ENCODE data around the gene PRIMPOL.
"Not testable (repeated sequence)": the region's sequence is repeated elsewhere in the genome, so short reads cannot be mapped to it uniquely, and the experiment has no call there.

PRIMPOL gene

DNA sequence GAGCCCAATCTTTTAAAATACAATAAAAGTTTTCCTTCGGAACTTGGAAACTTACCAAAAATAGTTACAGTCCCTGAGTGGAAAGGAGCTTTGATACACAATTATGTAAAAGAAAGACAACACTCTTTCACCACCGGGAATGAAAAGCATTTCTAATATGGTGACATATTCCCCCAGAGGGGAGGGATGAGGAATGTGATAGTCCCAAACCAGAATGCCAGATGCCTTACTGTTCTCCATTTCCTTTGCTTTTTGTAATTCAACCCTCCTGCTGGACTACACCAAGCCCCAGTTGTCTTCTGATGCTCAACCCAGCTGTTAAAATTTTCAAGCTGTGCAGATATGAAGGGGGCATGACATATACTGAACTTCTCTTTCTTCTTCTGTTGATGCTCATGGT is 4.1 kb downstream of the PRIMPOL start:
- Histone ChIP-seq H3K4me3 (ENCODE audit: low read length) (no peak overlapping the region), H3K36me3 (ENCODE audit: insufficient read depth, low read depth, low read length) (no peaks in the 10 kb centered on the region), H3K27ac (ENCODE audit: low read length) (no peak overlapping the region), H3K9me3 (ENCODE audit: insufficient read depth, low read depth, low read length) (no peaks in the 10 kb centered on the region), H3K4me1 (ENCODE audit: insufficient read depth, low read length) (peaks cover 27% of the 10 kb centered on the region), H3K9ac (ENCODE audit: low read depth, low read length) (no peak overlapping the region), H3K27me3 (ENCODE audit: insufficient read depth, low read length) (no peaks in the 10 kb centered on the region)

DNA sequence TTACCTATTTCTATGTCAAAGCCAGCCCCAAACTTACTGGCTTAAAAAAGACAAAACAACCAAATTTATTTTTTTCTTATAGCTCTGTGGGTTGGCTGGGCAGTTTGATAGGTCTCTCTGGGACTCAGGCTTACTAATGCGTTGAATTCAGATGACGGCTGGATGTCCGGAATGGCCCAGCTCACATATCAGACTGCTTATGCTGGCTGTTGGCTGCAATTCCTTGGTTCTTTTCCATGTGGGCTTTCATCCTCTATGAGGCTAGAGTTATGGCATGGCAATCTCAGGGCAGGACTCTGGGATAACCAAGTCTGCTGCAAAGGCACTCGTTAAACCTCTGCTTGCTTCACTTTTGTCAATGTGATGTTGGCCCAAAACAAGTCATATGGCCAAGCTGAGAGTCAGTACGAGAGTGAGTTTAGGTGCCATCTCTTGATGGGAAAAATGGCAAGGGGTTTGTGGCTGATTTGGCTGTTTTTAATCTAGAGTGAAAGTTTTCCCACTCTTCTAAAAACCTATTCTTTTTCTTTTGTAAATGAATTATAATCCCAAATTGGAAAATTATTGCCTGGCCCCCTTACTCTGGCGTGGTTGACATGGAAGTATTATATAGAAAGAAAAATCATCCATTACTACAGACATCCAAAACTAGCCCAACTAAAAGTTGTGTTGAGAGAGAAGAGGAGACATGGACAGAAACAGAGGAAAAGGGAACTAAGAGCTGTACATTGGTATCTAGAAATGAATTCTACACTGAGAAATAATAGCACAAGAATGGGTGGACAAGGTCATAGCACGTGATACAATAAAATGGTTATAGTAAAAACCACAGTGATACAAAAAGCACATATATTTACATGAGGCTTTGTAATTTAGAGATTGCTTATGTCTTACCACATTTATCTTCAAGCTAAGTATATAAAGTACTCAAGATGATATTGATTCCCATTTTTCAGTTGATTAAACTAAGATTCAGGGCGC is 6.6 kb downstream of the PRIMPOL start:
- H3K27me3 ChIP-seq (ENCODE audit: insufficient read depth, low read length), result no peaks in the 10 kb centered on the region
- no peaks in the 10 kb centered on the region for H3K36me3 ChIP-seq (ENCODE audit: insufficient read depth, low read depth, low read length)
- no peak overlapping the region for H3K4me3 ChIP-seq (ENCODE audit: low read length)
- peaks cover 17% of the 10 kb centered on the region for H3K4me1 ChIP-seq (ENCODE audit: insufficient read depth, low read length)
- H3K27ac ChIP-seq (ENCODE audit: low read length), result no peak overlapping the region
- H3K9ac ChIP-seq (ENCODE audit: low read depth, low read length), result no peak overlapping the region
- no peaks in the 10 kb centered on the region for H3K9me3 ChIP-seq (ENCODE audit: insufficient read depth, low read depth, low read length)

DNA sequence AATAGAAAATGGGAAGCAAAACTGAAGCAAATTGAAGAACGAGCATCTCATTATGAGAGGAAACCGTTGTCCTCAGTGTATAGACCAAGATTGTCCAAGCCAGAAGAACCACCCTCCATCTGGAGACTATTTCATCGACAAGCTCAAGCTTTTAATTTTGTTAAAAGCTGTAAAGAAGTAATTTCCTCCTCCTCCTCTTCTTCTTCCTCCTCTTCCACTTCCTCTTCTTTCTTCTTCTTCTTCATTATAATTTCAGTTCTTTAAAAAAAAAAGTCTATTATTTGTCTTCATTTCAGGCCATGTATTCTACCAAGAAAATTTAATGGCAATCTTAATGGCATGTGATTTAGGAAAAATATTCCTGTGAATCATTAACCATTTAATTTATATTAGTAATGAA is 7.6 kb downstream of the PRIMPOL start:
- Histone ChIP-seq H3K4me1 (ENCODE audit: insufficient read depth, low read length) (peaks cover 11% of the 10 kb centered on the region), H3K9me3 (ENCODE audit: insufficient read depth, low read depth, low read length) (no peaks in the 10 kb centered on the region), H3K27me3 (ENCODE audit: insufficient read depth, low read length) (no peaks in the 10 kb centered on the region), H3K36me3 (ENCODE audit: insufficient read depth, low read depth, low read length) (no peaks in the 10 kb centered on the region), H3K9ac (ENCODE audit: low read depth, low read length) (no peak overlapping the region), H3K4me3 (ENCODE audit: low read length) (no peak overlapping the region), H3K27ac (ENCODE audit: low read length) (no peak overlapping the region)

DNA sequence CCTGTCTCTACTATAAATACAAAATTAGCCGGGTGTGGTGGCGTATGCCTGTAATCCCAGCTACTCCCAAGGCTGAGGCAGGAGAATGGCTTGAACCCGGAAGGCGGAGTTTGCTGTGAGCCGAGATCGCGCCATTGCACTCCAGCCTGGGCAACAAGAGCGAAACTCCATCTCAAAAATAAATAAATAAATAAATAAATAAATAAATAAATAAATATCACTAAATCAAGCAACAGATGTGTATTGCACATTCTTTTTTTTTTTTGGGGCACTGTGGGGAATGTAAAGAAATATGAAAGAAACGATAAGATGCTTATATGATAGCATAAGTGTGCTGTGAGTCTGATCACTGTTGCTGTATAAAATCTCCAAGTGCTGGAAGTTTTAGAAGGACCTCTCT is 8.3 kb downstream of the PRIMPOL start:
- H3K27ac ChIP-seq (ENCODE audit: low read length); H3K4me1 ChIP-seq (ENCODE audit: insufficient read depth, low read length); H3K9me3 ChIP-seq (ENCODE audit: insufficient read depth, low read depth, low read length); H3K4me3 ChIP-seq (ENCODE audit: low read length); H3K36me3 ChIP-seq (ENCODE audit: insufficient read depth, low read depth, low read length); H3K27me3 ChIP-seq (ENCODE audit: insufficient read depth, low read length); H3K9ac ChIP-seq (ENCODE audit: low read depth, low read length): not testable (repeated sequence)

DNA sequence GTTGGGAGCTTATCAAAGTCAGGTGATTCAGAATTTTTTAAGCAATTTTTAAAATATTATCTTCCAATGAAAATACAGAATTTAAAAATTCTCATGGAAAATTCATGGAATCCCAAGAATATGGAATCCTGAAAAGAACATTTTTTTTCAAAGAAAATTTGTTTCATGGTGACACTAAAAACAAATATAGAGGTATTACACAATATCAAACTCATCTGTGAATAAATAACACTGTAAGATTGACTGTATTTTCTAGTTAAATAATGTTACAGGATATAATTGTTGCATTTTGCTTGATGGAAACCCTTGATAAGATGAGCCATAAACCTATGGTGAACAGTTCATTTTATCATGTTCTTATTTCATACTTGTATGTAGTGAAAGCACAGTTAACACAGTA is 11.4 kb downstream of the PRIMPOL start:
- no peak overlapping the region for H3K9ac ChIP-seq (ENCODE audit: low read depth, low read length)
- H3K4me3 ChIP-seq (ENCODE audit: low read length), result no peak overlapping the region
- H3K36me3 ChIP-seq (ENCODE audit: insufficient read depth, low read depth, low read length), result no peaks in the 10 kb centered on the region

DNA sequence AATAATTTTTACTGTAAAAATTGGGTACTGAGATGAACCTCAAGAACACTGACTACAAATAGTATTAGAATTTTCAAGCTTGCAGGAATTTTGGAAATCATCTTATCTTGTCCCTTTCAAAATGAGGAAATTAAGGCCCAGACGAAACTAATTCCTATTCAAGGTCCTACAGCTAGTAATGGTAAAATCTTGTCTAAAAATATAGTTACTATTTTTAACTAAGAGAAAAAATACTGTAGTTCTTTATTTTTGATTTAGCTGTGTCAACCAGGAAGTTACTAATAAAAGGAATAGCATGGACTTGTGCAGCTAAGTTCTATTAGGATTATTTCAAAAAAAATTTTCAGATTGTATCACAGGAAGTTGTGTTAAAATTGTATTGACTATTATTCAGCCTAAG is 12.7 kb downstream of the PRIMPOL start:
- Histone ChIP-seq H3K4me1 (ENCODE audit: insufficient read depth, low read length) (0 out of 2 replicates have a peak, but pooled peaks cover 3% of the 10 kb centered on the region), H3K9ac (ENCODE audit: low read depth, low read length) (no peak overlapping the region), H3K27ac (ENCODE audit: low read length) (no peak overlapping the region), H3K4me3 (ENCODE audit: low read length) (no peak overlapping the region), H3K27me3 (ENCODE audit: insufficient read depth, low read length) (no peaks in the 10 kb centered on the region), H3K36me3 (ENCODE audit: insufficient read depth, low read depth, low read length) (no peaks in the 10 kb centered on the region), H3K9me3 (ENCODE audit: insufficient read depth, low read depth, low read length) (no peaks in the 10 kb centered on the region)

More for the DNA sequence above, 11.4 kb downstream of the PRIMPOL start:
- Histone ChIP-seq H3K9me3 (ENCODE audit: insufficient read depth, low read depth, low read length) (no peaks in the 10 kb centered on the region), H3K27ac (ENCODE audit: low read length) (no peak overlapping the region), H3K4me1 (ENCODE audit: insufficient read depth, low read length) (0 out of 2 replicates have a peak, but pooled peaks cover 3% of the 10 kb centered on the region), H3K27me3 (ENCODE audit: insufficient read depth, low read length) (no peaks in the 10 kb centered on the region)

DNA sequence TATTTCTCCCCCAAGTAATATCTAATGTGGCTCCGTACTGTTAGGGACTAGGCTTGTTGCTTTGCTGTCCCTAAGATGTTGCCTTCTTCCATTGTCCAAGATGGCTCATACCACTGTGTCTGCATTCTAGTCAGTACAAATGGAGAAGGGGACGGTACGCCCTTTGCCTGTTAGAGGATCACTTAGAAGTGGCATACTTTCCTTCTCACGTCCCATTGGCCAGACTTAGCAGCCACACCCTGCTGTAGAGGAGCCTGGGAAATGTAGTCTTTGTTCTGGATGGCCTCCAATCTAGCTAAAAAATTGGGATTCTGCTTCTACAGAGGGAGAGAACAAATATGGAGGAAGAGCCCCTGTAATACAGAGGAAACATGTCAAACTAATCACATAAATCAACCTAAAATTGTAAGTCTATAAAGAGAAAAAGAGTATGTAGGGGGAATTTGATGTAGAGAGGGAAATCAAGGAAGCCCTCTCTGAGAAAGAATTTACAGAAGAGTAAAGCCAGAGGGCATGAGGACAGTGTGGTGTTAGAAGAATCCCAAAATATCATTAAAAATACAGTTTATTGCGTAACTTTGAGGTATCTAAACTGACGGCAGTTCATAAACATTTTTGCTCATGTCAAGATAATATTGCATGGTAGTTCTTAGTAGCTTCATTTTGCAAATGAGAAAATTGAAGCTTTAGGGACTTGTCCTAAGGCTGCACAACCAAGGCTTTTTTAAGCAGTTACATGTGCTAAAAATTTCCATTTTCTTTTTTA is 15.1 kb downstream of the PRIMPOL start:
- no peak overlapping the region for H3K27ac ChIP-seq (ENCODE audit: low read length)
- H3K27me3 ChIP-seq (ENCODE audit: insufficient read depth, low read length), result no peaks in the 10 kb centered on the region
- 0 out of 2 replicates have a peak, but pooled peaks cover 3% of the 10 kb centered on the region for H3K4me1 ChIP-seq (ENCODE audit: insufficient read depth, low read length)
- no peaks in the 10 kb centered on the region for H3K36me3 ChIP-seq (ENCODE audit: insufficient read depth, low read depth, low read length)
- H3K9me3 ChIP-seq (ENCODE audit: insufficient read depth, low read depth, low read length), result no peaks in the 10 kb centered on the region
- no peak overlapping the region for H3K4me3 ChIP-seq (ENCODE audit: low read length)
- H3K9ac ChIP-seq (ENCODE audit: low read depth, low read length), result no peak overlapping the region

DNA sequence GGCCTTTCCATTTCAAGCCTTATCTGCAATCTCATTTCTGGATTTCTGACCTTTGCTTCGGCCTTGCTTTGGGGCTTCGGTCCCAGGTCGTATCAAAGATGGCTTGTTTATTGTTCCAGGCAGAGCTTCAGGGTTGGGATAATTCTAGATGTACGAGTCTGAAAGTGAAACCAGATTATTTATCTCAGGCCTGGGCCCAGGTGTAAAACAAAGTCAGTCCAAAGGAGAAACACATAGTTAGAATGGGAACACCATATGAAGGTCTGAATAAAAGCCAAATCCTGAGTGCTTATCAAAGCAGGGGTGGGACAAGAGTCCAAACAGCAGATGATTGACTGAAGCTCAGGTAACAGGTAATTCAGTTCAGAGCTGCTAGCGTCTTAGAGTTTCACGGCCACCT is 17.1 kb downstream of the PRIMPOL start:
- Histone ChIP-seq H3K9ac (ENCODE audit: low read depth, low read length) (no peak overlapping the region), H3K4me1 (ENCODE audit: insufficient read depth, low read length) (0 out of 2 replicates have a peak, but pooled peaks cover 3% of the 10 kb centered on the region), H3K4me3 (ENCODE audit: low read length) (no peak overlapping the region), H3K9me3 (ENCODE audit: insufficient read depth, low read depth, low read length) (no peaks in the 10 kb centered on the region), H3K36me3 (ENCODE audit: insufficient read depth, low read depth, low read length) (no peaks in the 10 kb centered on the region), H3K27ac (ENCODE audit: low read length) (no peak overlapping the region), H3K27me3 (ENCODE audit: insufficient read depth, low read length) (no peaks in the 10 kb centered on the region)

DNA sequence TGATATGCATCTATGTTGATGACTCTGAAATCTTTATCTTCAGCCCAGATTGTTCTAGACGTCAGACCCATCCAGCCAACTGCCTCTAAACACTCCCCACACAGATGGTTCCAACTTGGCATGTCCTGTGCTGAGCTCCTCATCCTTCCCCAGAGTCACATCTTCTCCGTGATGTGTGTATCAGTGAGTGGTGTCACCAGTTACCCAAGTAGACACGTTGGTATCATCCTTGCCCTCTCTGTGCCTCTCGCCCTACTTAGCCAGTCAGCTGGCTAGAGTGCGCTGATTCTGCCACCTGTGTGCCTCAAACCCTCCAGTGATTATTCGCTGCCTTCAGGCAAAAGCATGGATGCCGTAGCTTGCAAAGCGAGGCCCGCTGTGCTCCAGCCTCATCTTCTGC is 18.6 kb downstream of the PRIMPOL start:
- H3K9ac ChIP-seq (ENCODE audit: low read depth, low read length), result no peak overlapping the region

DNA sequence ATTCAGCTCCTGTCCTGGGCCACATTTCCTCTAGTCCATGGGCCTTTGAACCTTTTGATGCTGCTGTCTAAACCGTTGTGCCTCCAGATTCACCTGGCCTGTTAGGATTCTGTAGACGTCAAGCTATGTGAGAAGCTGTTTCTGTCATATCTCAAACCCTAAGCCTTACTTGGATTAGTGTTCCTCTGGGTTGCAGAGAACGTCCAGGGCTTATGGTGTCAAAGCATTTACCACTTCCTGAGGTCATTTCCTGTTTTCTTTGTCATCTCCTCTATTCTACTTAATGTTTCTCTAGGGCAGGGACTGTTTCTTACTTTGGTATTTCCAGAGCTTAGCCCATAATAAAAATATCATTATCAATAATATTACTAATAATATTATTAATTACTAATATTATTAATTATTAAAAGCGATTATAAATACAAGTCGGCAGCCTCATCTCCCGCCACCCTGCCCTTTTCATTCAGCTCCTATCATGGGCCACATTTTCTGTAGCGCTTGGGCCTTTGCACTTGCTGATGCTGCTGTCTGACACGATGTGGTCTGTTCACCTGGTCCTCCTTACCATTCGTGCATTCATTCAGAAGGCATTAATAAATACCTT is 19.1 kb downstream of the PRIMPOL start:
- no peaks in the 10 kb centered on the region for H3K27me3 ChIP-seq (ENCODE audit: insufficient read depth, low read length)
- H3K4me3 ChIP-seq (ENCODE audit: low read length), result no peak overlapping the region
- H3K36me3 ChIP-seq (ENCODE audit: insufficient read depth, low read depth, low read length), result 0 out of 2 replicates have a peak, but pooled peaks cover 7% of the 10 kb centered on the region
- H3K27ac ChIP-seq (ENCODE audit: low read length), result no peak overlapping the region
- 0 out of 2 replicates have a peak, but pooled peaks cover 3% of the 10 kb centered on the region for H3K4me1 ChIP-seq (ENCODE audit: insufficient read depth, low read length)
- no peak overlapping the region for H3K9ac ChIP-seq (ENCODE audit: low read depth, low read length)
- no peaks in the 10 kb centered on the region for H3K9me3 ChIP-seq (ENCODE audit: insufficient read depth, low read depth, low read length)

More for the DNA sequence above, 18.6 kb downstream of the PRIMPOL start:
- H3K4me1 ChIP-seq (ENCODE audit: insufficient read depth, low read length), result 0 out of 2 replicates have a peak, but pooled peaks cover 3% of the 10 kb centered on the region
- no peaks in the 10 kb centered on the region for H3K27me3 ChIP-seq (ENCODE audit: insufficient read depth, low read length)
- 0 out of 2 replicates have a peak, but pooled peaks cover 7% of the 10 kb centered on the region for H3K36me3 ChIP-seq (ENCODE audit: insufficient read depth, low read depth, low read length)
- no peaks in the 10 kb centered on the region for H3K9me3 ChIP-seq (ENCODE audit: insufficient read depth, low read depth, low read length)
- no peak overlapping the region for H3K27ac ChIP-seq (ENCODE audit: low read length)
- H3K4me3 ChIP-seq (ENCODE audit: low read length), result no peak overlapping the region

DNA sequence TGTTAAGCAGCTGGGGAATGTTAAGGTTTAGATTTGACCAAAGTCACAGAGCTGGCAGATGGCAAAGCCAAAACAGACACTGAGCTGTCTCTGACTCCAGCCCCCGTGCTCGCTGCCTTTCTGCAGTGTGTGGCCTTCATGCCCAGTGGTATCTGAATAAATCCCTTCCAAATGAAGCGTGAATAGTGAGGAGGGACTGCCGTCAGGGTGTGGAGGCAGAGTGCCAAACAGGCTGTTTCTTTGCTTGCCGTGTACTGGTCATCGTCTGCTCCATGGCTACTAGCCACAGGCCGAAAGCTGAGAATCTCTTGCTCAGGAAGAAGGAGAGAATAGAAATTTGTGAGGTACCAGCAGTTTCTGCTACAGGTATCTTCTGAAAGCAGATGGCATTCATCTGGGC is 19.7 kb downstream of the PRIMPOL start:
- H3K27me3 ChIP-seq (ENCODE audit: insufficient read depth, low read length), result no peaks in the 10 kb centered on the region
- H3K9me3 ChIP-seq (ENCODE audit: insufficient read depth, low read depth, low read length), result no peaks in the 10 kb centered on the region
- H3K4me3 ChIP-seq (ENCODE audit: low read length), result no peak overlapping the region
- 0 out of 2 replicates have a peak, but pooled peaks cover 2% of the 10 kb centered on the region for H3K4me1 ChIP-seq (ENCODE audit: insufficient read depth, low read length)
- H3K9ac ChIP-seq (ENCODE audit: low read depth, low read length), result no peak overlapping the region
- H3K36me3 ChIP-seq (ENCODE audit: insufficient read depth, low read depth, low read length), result 0 out of 2 replicates have a peak, but pooled peaks cover 11% of the 10 kb centered on the region
- H3K27ac ChIP-seq (ENCODE audit: low read length), result no peak overlapping the region

Measured in iPS-20b (cell line).